K562 (cell line): Measurements from ENCODE around the gene COX18. TPM values are rescaled to one million over a fixed set of nuclear protein-coding genes. Genes with fewer than 3 reads are reported as not detected.

Experiments used
- BRD9 ChIP-seq: fragments of 450-650 bp; IDR thresholded peaks from 2 replicates; pipeline ENCODE4 v1.6.1; 2018; ENCODE audit warnings: low read depth; ENCODE audit not compliant: partially characterized antibody
- CBX2 ChIP-seq: fragments of 200-600 bp; sonication (generic); IDR thresholded peaks from one replicate; pipeline ENCODE4 v1.6.1; 2012; ENCODE audit warnings: mild to moderate bottlenecking, low read length, inconsistent platforms; ENCODE audit not compliant: insufficient read depth, poor library complexity, severe bottlenecking
- E2F8 ChIP-seq: fragments of 450-650 bp; IDR thresholded peaks from 2 replicates; pipeline ENCODE4 v1.7.1; 2018; ENCODE audit warnings: mild to moderate bottlenecking, low read depth; ENCODE audit not compliant: partially characterized antibody
- EGR1 ChIP-seq: fragments of 450-650 bp; conservative IDR thresholded peaks from 2 replicates; pipeline ENCODE4 v1.6.1; 2017; ENCODE audit warnings: mild to moderate bottlenecking
- ETV1 ChIP-seq: fragments of 450-650 bp; conservative IDR thresholded peaks from 2 replicates; pipeline ENCODE4 v1.6.1; 2016; ENCODE audit warnings: missing genetic modification characterization, control low read depth, low read depth, missing compliant biosample characterization
- FOXJ2 ChIP-seq: fragments of 200-800 bp; sonication (Bioruptor generic); IDR thresholded peaks from 2 replicates; pipeline ENCODE4 v1.6.1; 2016; ENCODE audit warnings: missing genetic modification characterization, missing compliant biosample characterization
- FOXK2 ChIP-seq, 2 experiments: fragments of 450-650 bp; IDR thresholded peaks in 1 of 2; conservative IDR thresholded peaks in 1 of 2; 2 replicates each; pipeline ENCODE4 v1.6.1; 2016; ENCODE audit warnings: low read depth in 2 of 2, mild to moderate bottlenecking in 1 of 2
- FOXM1 ChIP-seq, 2 experiments: fragments of 450-650 bp in 1 of 2; sonication (generic) in 1 of 2; formaldehyde crosslinking in 1 of 2; IDR thresholded peaks; 2 replicates each; pipeline versions ENCODE4 v1.6.1 to v1.9.0; 2017 to 2022; ENCODE audit warnings: low read depth in 2 of 2, mild to moderate bottlenecking in 2 of 2, missing genetic modification reagents in 1 of 2, moderate library complexity in 1 of 2
- FUS ChIP-seq: fragments of 200-400 bp; formaldehyde crosslinking; optimal IDR thresholded peaks from 2 replicates; pipeline ENCODE3; 2017; ENCODE audit warnings: low read depth, low read length
- NCOA1 ChIP-seq: fragments of 450-650 bp; IDR thresholded peaks from 2 replicates; pipeline ENCODE4 v1.6.1; 2016; ENCODE audit warnings: low read depth
- NFE2L1 ChIP-seq: fragments of 450-650 bp; IDR thresholded peaks from 2 replicates; pipeline ENCODE4 v1.6.1; 2016; ENCODE audit warnings: missing genetic modification characterization, low read depth, mild to moderate bottlenecking, missing compliant biosample characterization, moderate library complexity, borderline replicate concordance
- RBM34 ChIP-seq: fragments of 200-400 bp; formaldehyde crosslinking; IDR thresholded peaks from 2 replicates; pipeline ENCODE4 v1.6.1; 2018; ENCODE audit warnings: low read length, borderline replicate concordance; ENCODE audit not compliant: insufficient read depth
- SUPT5H ChIP-seq: fragments of 450-650 bp; IDR thresholded peaks from 2 replicates; pipeline ENCODE4 v1.6.1; 2016
- ZBTB33 ChIP-seq: sonication (generic); formaldehyde crosslinking; IDR thresholded peaks from 2 replicates; pipeline ENCODE4 v1.8.1; 2023; ENCODE audit warnings: mild to moderate bottlenecking, missing genetic modification reagents
- ZKSCAN8 ChIP-seq: fragments of 200-800 bp; sonication (Bioruptor generic); IDR thresholded peaks from 2 replicates; pipeline ENCODE4 v1.6.1; 2016; ENCODE audit warnings: missing genetic modification characterization, missing compliant biosample characterization
- ZNF280B ChIP-seq: fragments of 250-450 bp; sonication (Bioruptor Pico); IDR thresholded peaks from 2 replicates; pipeline ENCODE4 v1.5.1; 2021; ENCODE audit warnings: mild to moderate bottlenecking
- ZNF354B ChIP-seq: fragments of 250-450 bp; sonication (Bioruptor Pico); IDR thresholded peaks from 2 replicates; pipeline ENCODE4 v1.4.0; 2020
- ZNF766 ChIP-seq: fragments of 200-800 bp; sonication (Bioruptor generic); conservative IDR thresholded peaks from 2 replicates; pipeline ENCODE4 v1.6.1; 2016; ENCODE audit warnings: missing genetic modification characterization, missing compliant biosample characterization
- polyA plus RNA-seq, 8 experiments: library from polyadenylated mRNA; depleted of rRNA in 4 of 8; stranded (reverse) in 5 of 8; unstranded in 3 of 8; fragments of >200 nt; fragmentation: Nextera tagmentation in 2 of 8; fragmentation: Illumina TruSeq in 1 of 8; extraction: Ambion mirVana in 2 of 8; extraction: Trizol in 1 of 8; gene quantifications; 2 replicates each; pipeline versions ENCODE4 v1.2.1 to v1.2.3, GENCODE V29; 2011 to 2014; ENCODE audit warnings: inconsistent platforms in 1 of 8, missing spikeins in 1 of 8
- total RNA-seq, 7 experiments: library from RNA; depleted of rRNA in 6 of 7; stranded (reverse); fragments of >200 nt in 6 of 7; fragmentation: Illumina TruSeq in 2 of 7; extraction: Trizol in 2 of 7; gene quantifications; 2 replicates each; pipeline versions ENCODE4 v1.2.1 to v1.2.3, GENCODE V29; 2011 to 2021; ENCODE audit warnings: low replicate concordance in 1 of 7

The COX18 gene
- total and polyA plus RNA-seq, 9 of the 15 experiments (the other 6 are each of a cell fraction or from before 2014, with no cell fraction given) = 7.0 to 21.3 (median 14.7) TPM

GRCh38 chr4:73103799-73104503, 34.4 kb upstream of the COX18 start (continued):
- TF ChIP-seq SUPT5H = peak; percentile 51; the same call in 1 of the 2 replicates
- no peak for TF ChIP-seq ZKSCAN8
- no peak for TF ChIP-seq ZNF280B (CRISPR knock-in tag)
- TF ChIP-seq FUS = no peak
- no peak for TF ChIP-seq ETV1 (tag)
- no peak for TF ChIP-seq ZNF766 (CRISPR knock-in tag)
- TF ChIP-seq RBM34 = no peak
- peak in 1 of 2 experiments; percentile 30; a peak in 1 of 4 replicates for TF ChIP-seq FOXK2 (conservative IDR thresholded peaks at IDR 0.05 in 1 of 2, IDR thresholded peaks at IDR 0.05 in 1 of 2; ENCODE audit: low read depth in 2 of 2)
- no peak for TF ChIP-seq FOXJ2 (tag)
- no peak for TF ChIP-seq ZBTB33 (CRISPR knock-in tag)
- no peak for TF ChIP-seq E2F8
- TF ChIP-seq BRD9 = no peak
- no peak for TF ChIP-seq CBX2
- no peak for TF ChIP-seq ZNF354B (CRISPR knock-in tag)
- TF ChIP-seq NCOA1 = no peak
- TF ChIP-seq EGR1 = no peak
- TF ChIP-seq FOXM1 (IDR thresholded peaks at IDR 0.05; ENCODE audit: low read depth) = peak; percentile 88
- no peak for TF ChIP-seq FOXM1 (CRISPR knock-in tag; IDR thresholded peaks at IDR 0.05; ENCODE audit: low read depth)
- TF ChIP-seq NFE2L1 (tag) = peak; percentile 53; the same call in 1 of the 2 replicates
